Osteocyte (in vitro differentiated cells): ENCODE data around the gene SCNN1G. TPM values are rescaled to one million over a fixed set of nuclear protein-coding genes. Genes with fewer than 3 reads are reported as not detected.

Experiments used
- DNase-seq: peaks from one replicate; pipeline ENCODE4 v3.0.0; 2021; ENCODE audit warnings: mixed read lengths; ENCODE audit not compliant: unreplicated experiment; ENCODE audit errors: extremely low spot score
- H3K27ac Mint-ChIP-seq: one replicate; pipeline ENCODE4 v1.8.0; 2021; ENCODE audit warnings: mild to moderate bottlenecking, mixed read lengths; ENCODE audit not compliant: unreplicated experiment
- H3K27me3 Mint-ChIP-seq: one replicate; pipeline ENCODE4 v1.8.0; 2021; ENCODE audit warnings: mixed read lengths; ENCODE audit not compliant: unreplicated experiment
- H3K36me3 Mint-ChIP-seq: one replicate; pipeline ENCODE4 v1.8.0; 2021; ENCODE audit warnings: mixed read lengths; ENCODE audit not compliant: unreplicated experiment
- H3K4me1 Mint-ChIP-seq: one replicate; pipeline ENCODE4 v1.8.0; 2021; ENCODE audit warnings: mixed read lengths; ENCODE audit not compliant: unreplicated experiment
- H3K4me3 Mint-ChIP-seq: one replicate; pipeline ENCODE4 v1.8.0; 2021; ENCODE audit warnings: mild to moderate bottlenecking, moderate library complexity, mixed read lengths; ENCODE audit not compliant: unreplicated experiment
- H3K9me3 Mint-ChIP-seq: one replicate; pipeline ENCODE4 v1.8.0; 2021; ENCODE audit warnings: mixed read lengths; ENCODE audit not compliant: unreplicated experiment
- total RNA-seq: library from RNA; stranded (reverse); gene quantifications from 2 replicates; pipeline ENCODE4 v1.2.1, GENCODE V29; 2021
- TF ChIP-seq, protein P1 (sequence below): fragments of 200-600 bp; sonication (generic); IDR thresholded peaks from 2 replicates; pipeline ENCODE4 v1.5.0; 2021; ENCODE audit warnings: antibody characterized with exemption, mild to moderate bottlenecking, moderate library complexity

The SCNN1G gene
- total RNA-seq, 1 donor from 2014 or later = not detected

DNA sequence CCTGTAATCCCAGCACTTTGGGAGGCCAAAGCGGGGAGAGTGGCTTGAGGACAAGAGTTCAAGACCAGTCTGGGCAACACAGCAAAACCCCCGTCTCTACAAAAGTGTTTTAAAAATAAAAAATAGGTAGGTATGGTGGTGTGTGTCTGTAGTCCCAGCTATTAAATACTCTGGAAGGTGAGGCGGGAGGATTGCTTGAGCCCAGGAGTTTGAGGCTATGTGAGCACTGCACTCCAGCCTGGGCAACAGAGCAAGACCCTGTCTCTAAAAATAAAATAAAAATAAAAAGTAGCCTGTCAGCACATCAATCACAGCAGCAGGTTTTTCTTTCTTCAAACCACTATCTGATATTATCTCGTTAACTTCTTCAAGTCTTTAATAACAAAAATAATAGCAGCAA lies 34.9 kb upstream of the SCNN1G start:
- peak overlapping the region; percentile 83 for H3K4me3 Mint-ChIP-seq
- H3K27ac Mint-ChIP-seq = no peak overlapping the region
- peaks cover 30% of the 10 kb centered on the region for H3K4me1 Mint-ChIP-seq
- H3K27me3 Mint-ChIP-seq = peaks cover 10% of the 10 kb centered on the region
- no peak for DNase-seq
- H3K36me3 Mint-ChIP-seq = no peaks in the 10 kb centered on the region
- H3K9me3 Mint-ChIP-seq = no peaks in the 10 kb centered on the region
- TF ChIP-seq, protein P1, sequence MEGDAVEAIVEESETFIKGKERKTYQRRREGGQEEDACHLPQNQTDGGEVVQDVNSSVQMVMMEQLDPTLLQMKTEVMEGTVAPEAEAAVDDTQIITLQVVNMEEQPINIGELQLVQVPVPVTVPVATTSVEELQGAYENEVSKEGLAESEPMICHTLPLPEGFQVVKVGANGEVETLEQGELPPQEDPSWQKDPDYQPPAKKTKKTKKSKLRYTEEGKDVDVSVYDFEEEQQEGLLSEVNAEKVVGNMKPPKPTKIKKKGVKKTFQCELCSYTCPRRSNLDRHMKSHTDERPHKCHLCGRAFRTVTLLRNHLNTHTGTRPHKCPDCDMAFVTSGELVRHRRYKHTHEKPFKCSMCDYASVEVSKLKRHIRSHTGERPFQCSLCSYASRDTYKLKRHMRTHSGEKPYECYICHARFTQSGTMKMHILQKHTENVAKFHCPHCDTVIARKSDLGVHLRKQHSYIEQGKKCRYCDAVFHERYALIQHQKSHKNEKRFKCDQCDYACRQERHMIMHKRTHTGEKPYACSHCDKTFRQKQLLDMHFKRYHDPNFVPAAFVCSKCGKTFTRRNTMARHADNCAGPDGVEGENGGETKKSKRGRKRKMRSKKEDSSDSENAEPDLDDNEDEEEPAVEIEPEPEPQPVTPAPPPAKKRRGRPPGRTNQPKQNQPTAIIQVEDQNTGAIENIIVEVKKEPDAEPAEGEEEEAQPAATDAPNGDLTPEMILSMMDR = no peak

DNA sequence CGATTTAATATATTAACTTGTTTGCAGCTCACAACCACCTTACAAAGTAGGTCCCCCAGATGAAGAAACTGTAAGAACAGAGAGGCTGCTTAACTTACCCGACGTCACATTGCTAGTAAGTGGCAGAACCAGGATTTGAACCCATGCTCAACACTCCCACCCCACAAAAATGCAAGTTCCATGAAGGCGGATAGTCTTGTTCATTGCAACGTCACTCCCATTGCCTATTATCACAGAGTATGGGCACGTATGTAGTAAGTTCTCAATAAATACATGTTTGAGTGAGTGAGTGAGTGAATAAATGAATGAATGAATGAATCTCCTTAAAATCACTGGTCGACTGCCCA lies 34.4 kb upstream of the SCNN1G start:
- H3K4me3 Mint-ChIP-seq = peak overlapping the region; percentile 83
- TF ChIP-seq, protein P1 = no peak
- H3K9me3 Mint-ChIP-seq = no peaks in the 10 kb centered on the region
- H3K36me3 Mint-ChIP-seq = no peaks in the 10 kb centered on the region
- H3K27me3 Mint-ChIP-seq = peaks cover 13% of the 10 kb centered on the region
- H3K27ac Mint-ChIP-seq = peak overlapping the region; percentile 40
- DNase-seq = no peak
- H3K4me1 Mint-ChIP-seq = peaks cover 30% of the 10 kb centered on the region

DNA sequence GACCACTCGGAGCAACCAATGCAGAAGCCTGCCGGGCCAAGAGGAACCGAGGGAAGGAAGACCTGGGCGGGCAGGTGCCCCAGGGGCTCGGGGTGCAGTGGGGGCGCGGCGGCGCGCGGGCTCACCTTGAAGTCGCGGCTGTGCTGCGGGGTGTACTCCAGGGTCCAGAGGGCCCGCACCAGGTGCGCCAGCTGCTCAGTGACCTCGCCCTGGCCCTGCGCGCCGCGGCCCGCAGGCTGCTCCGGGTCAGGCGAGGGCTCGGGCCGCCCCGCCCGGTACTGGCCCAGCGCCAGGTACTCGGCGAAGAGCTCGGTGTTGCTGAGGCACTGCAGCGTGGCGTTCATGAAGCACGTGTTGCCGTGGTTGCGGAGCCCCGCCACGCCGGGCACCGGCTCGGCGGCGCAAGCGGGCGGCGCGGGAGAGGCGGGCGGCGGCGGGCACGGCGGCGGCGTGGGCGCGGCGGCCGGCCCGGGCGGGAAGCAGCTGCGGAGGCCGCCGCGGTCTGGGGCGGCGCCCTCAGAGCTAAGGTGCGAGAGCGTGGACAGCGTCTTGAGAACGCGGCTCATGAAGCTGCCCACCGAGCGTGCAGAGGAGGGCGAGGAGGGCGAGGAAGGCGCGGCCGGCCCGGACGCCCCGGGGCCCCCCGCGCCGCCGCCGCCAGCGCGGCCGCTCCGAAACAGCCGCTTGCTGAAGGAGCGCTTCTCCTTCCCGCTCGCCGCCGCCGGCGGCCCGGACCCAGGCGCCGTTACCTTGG lies 33.9 kb upstream of the SCNN1G start:
- TF ChIP-seq, protein P1 = no peak
- Mint-ChIP-seq H3K36me3 (no peaks in the 10 kb centered on the region), H3K27me3 (peaks cover 13% of the 10 kb centered on the region), H3K4me1 (peaks cover 30% of the 10 kb centered on the region), H3K9me3 (no peaks in the 10 kb centered on the region), H3K4me3 (peak overlapping the region; percentile 83), H3K27ac (peak overlapping the region; percentile 40)
- peak; percentile 85 for DNase-seq

DNA sequence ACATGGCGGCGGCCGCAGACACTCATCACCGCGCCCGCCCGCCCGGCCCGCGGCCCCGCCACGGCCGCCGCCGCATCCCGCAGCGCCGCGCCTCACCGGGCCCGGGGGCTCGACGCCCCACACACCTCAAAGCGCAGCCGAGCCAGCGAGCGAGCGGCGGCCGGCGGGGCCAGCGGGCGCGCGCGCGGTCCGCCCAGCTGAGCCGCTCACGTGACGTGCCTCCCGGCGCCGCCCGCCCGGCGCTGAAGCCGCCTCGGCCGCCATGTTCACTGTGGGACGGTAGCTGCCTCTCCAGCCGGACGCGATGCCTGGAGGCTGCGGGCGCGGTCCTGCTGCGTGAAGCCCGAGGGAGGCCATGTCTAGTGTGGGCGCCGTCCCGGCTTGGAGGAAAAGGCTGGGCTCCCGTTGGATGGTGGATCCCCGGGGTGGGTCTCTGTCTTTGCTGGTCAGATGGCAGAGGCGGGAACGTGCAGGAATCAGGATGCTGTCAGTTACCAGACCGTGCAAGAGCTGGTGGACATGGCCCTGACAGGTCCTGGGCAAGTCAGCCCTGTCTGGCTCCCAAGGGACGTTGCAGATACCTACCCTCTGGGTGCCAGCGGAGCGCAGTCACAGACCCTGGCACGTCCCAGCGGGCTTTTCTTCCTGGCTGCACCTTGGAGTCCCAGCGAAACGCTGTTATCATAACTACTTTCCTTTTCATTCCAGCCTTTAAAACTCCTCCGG lies 33.1 kb upstream of the SCNN1G start, which contains the start of gene USP31:
USP31 (minus strand) TSS at position 186 of the 726 bp plus-strand sequence; CDS start at position 4, 182 bp downstream.
- TF ChIP-seq, protein P1 = no peak
- peak; percentile 99 for DNase-seq
- H3K27me3 Mint-ChIP-seq = peaks cover 16% of the 10 kb centered on the region
- H3K4me1 Mint-ChIP-seq = peaks cover 30% of the 10 kb centered on the region
- peak within 1 kb of the TSS; percentile 40 for H3K27ac Mint-ChIP-seq
- no peaks in the 10 kb centered on the region for H3K9me3 Mint-ChIP-seq
- peak within 1 kb of the TSS; percentile 83 for H3K4me3 Mint-ChIP-seq
- H3K36me3 Mint-ChIP-seq = no peaks in the 10 kb centered on the region

DNA sequence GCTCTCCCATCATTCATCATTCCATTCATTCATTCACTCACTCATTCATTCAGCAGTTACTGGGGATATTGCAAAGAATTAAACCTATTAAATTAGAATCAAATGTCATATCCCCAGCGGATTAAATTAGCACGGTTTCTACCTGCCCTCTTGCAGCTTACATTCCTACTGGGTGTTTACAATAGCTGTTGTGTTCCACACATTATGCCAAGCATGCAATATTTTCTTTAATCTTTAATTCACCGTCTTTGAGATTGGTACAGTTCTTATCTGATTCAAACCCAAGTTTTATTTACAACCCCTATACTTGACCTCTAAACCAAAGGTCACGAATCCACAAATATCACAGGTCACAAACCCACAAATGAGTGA lies 32.6 kb upstream of the SCNN1G start:
- Mint-ChIP-seq H3K4me1 (peaks cover 28% of the 10 kb centered on the region), H3K27me3 (peaks cover 21% of the 10 kb centered on the region), H3K36me3 (no peaks in the 10 kb centered on the region), H3K27ac (no peak overlapping the region), H3K4me3 (peak overlapping the region; percentile 83), H3K9me3 (no peaks in the 10 kb centered on the region)
- no peak for DNase-seq
- TF ChIP-seq, protein P1 = no peak
